GM19035 (cell line): ENCODE results near the gene NXPE4.

Experiments
- ATAC-seq: cut with Tn5 transposase; IDR thresholded peaks from one replicate; pipeline ENCODE4 v1.9.1; 2021; ENCODE audit not compliant: unreplicated experiment

The NXPE4 gene

DNA sequence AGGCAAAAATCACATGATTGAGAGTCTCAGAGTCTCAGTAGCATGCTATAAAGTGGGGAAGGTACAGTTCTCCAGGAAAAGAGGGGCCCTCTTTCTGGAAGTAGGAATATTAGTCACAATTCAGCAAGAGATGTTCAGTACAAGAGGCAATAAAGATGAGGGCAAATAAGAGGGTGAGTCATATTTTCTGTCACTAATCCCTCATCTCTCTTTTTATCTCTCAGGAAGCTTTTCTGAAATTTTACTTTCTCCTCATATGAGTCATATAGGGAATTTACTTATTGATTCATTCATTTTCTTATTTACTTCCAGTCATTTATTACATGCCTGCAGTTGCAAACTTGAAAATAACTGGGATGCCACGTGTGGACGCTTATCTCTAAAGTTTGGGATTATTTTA is 32.5 kb downstream of the NXPE4 start:
- no peak for ATAC-seq

- ATAC-seq: no peak
Observed at GRCh38 chr11:114562166-114562916, 33.2 kb downstream of the NXPE4 start.

DNA sequence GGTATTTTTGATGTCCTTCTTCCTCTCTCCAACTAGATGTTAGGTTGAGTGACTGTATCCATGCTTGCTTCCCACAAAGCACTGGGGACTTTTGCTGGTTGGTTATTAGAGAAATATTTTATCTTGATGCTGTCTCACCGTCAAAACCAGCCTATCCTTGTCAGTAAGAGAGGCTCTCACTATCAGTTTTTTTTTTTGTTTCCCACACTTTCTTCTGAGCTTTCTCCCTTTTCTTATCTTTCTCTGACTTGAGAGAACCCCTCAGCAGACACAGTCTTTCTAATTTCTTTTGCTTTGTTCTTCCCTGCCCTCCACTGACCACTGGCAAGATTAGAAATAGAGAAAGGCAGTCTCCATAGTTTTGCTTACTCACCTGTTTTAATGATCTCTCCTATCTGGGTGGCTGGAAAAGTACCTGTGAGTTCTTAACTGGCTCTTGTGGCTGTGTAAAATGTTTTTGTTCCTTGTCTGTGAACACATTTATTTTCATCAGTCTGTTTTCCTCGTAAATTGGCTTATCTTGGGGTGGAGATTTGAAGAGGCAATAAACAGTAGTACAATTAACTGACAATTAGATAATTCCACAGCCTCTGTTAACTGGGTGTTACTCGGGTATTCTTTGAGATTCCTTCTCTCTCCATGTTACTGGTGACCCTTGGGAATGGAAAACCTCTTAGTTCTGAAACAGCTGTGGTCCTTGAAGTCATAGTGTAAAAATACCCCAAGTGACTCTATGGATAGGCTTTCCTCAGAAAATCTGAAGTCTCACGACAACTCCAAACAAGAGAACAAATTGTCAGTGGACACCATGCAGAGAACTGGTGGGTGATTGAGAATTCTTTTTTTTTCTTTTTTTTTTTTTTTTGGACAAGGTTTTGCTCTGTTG is 35.9 kb downstream of the NXPE4 start, which contains the start of gene NXPE1:
NXPE1 (minus strand) TSS at position 457 of the 886 bp plus-strand sequence. CDS start 8,680 bp downstream, outside the sequence.
- ATAC-seq: no peak

DNA sequence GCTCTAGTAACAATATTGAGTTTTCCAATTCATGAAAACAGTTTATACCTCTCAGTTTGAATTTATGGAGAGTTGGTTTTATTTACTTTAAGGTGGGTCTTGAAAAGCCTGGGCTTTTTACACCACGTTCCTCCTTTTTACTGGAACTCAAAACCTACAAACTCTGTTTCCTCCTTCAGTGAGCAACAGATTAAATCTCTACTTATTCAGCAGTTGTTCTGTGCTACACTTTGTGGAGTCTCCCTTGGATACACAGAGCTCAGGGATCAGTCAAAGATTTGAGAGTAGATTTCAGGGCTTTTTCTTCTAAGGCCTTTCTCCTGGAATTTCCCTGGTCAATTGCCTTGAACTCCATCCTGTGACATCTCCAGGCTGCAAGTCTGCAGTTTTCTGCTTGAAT is 39.5 kb downstream of the NXPE4 start:
- ATAC-seq: no peak

- no peak for ATAC-seq
Observed at GRCh38 chr11:114553642-114554041, 41.9 kb downstream of the NXPE4 start.

DNA sequence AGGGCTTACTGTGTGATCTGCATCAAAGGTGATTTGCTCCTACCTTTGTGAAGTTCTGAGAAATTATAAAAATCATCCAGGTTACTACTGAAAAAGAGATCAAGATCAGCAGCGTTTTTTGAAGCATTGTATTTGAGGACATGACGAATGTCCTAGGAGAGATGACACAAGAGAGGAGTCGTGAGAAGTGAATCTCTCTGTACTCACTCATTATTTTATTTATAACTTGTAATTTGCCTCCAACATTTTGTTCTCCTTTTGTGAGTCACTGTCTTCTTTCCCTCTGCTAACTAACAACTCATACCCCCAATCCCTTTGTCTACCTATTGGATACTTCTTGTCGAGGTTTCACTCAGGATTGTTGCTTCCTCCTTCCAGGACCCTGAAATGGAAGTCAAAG is 44.5 kb downstream of the NXPE4 start:
- no peak for ATAC-seq

DNA sequence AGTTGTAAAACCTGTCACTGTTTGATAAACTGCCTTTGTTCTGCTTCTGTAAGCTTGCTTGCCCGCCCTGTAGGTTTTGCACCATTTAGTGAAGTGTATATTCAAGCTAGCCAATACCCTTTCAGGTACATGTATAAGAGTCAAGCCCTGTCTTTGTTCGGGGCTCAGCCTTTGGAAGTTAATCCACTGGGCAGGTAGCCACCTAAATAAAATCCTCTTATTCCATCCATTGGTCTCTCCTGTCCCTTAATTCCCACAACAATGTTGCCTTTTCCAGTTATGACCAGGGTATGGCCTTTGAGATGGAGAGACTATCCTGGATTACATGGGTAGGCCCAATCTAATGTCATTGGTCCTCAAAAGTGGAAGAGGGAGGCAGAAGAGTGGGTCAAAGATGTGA is 69.9 kb downstream of the NXPE4 start:
- no peak for ATAC-seq

GRCh38 chr11:114524122-114524521 is 71.5 kb downstream of the NXPE4 start:
- ATAC-seq: no peak

GRCh38 chr11:114522818-114523217 is 72.8 kb downstream of the NXPE4 start:
- ATAC-seq: no peak
